Spleen (tissue), 11 donors: ENCODE measurements around the gene VGLL3. TPM values are rescaled to one million over a fixed set of nuclear protein-coding genes. Genes with fewer than 3 reads are reported as not detected.

Experiments used
- DNase-seq: peaks from one replicate; pipeline ENCODE4 v3.0.0-alpha.2; 2020
- H3K27ac ChIP-seq, 8 donors: fragments of 200-600 bp; sonication (generic) in 7 of 8; 1 replicate in 4 of 8; 2 replicates in 4 of 8; pipeline versions ENCODE4 v1.5.0 to v1.8.0; 2016 to 2021; ENCODE audit warnings: inconsistent platforms in 4 of 8, mild to moderate bottlenecking in 4 of 8, moderate library complexity in 1 of 8
- H3K27me3 ChIP-seq, 7 donors: fragments of 200-600 bp; sonication (generic) in 6 of 7; replicated peaks in 1 of 7; 1 replicate in 4 of 7; 2 replicates in 3 of 7; pipeline versions ENCODE4 v1.5.0 to v1.8.0; 2016 to 2021; ENCODE audit warnings: inconsistent platforms in 3 of 7, mild to moderate bottlenecking in 1 of 7
- H3K36me3 ChIP-seq, 6 donors: fragments of 200-600 bp; sonication (generic) in 5 of 6; 1 replicate in 4 of 6; 2 replicates in 2 of 6; pipeline versions ENCODE4 v1.5.0 to v1.8.0; 2016 to 2021; ENCODE audit warnings: inconsistent platforms in 2 of 6
- H3K4me1 ChIP-seq, 6 donors: fragments of 200-600 bp; sonication (generic) in 5 of 6; 1 replicate in 3 of 6; 2 replicates in 3 of 6; pipeline versions ENCODE4 v1.5.0 to v1.8.0; 2016 to 2021; ENCODE audit warnings: inconsistent platforms in 3 of 6
- H3K4me3 ChIP-seq, 8 donors: fragments of 200-600 bp; sonication (generic) in 7 of 8; 1 replicate in 4 of 8; 2 replicates in 4 of 8; pipeline versions ENCODE4 v1.5.0 to v1.8.0; 2016 to 2021; ENCODE audit warnings: inconsistent platforms in 4 of 8, mild to moderate bottlenecking in 4 of 8, moderate library complexity in 2 of 8
- H3K9me3 ChIP-seq, 8 donors: fragments of 200-600 bp; sonication (generic) in 7 of 8; 1 replicate in 4 of 8; 2 replicates in 4 of 8; pipeline versions ENCODE4 v1.5.0 to v1.8.0; 2016 to 2021; ENCODE audit warnings: inconsistent platforms in 4 of 8
- POLR2A ChIP-seq, 3 donors: fragments of 450-650 bp; IDR thresholded peaks; one replicate each; pipeline ENCODE4 v1.5.1; 2017; ENCODE audit warnings: antibody characterized with exemption in 3 of 3, mild to moderate bottlenecking in 1 of 3
- POLR2AphosphoS5 ChIP-seq, 3 donors: sonication (generic); formaldehyde crosslinking; IDR thresholded peaks; one replicate each; pipeline ENCODE4 v1.5.1; 2017; ENCODE audit warnings: antibody characterized with exemption in 3 of 3
- WGBS, 5 donors: extraction: QIAGEN DNeasy Blood & Tissue Kit in 3 of 5; methylation state at CpG; one replicate each; pipeline versions ENCODE4 v1.1.5 to v1.1.7; 2013 to 2018; 5-methylcytosine and 5-hydroxymethylcytosine counted together
- intact Hi-C: fragments of 100-400 bp; cut with DNase I; formaldehyde crosslinking; loops from one replicate; pipeline ENCODE4 v1.15.0; 2023; ENCODE audit warnings: low total_unique reads
- polyA plus RNA-seq, 3 donors: library from polyadenylated mRNA; stranded (reverse); fragments of 200-250 nt; gene quantifications; one replicate each; pipeline ENCODE4 v1.2.1, GENCODE V29; 2013
- total RNA-seq, 7 donors: library from RNA; depleted of rRNA in 3 of 7; stranded (reverse); fragments of >200 nt in 3 of 7; fragmentation: NEBNext Ultra II Directional in 4 of 7; extraction: Animal tissue kit (Norgen Biotek cat#: 25700) in 4 of 7; gene quantifications; one replicate each; pipeline versions ENCODE4 v1.1.0 to v1.2.1, GENCODE V29; 2016 to 2021
- TF ChIP-seq, protein P1 (sequence below), 11 experiments: fragments of 200-600 bp in 7 of 11; fragments of 450-650 bp in 4 of 11; sonication (generic) in 4 of 11; IDR thresholded peaks in 8 of 11; conservative IDR thresholded peaks in 3 of 11; 1 replicate in 7 of 11; 2 replicates in 4 of 11; pipeline versions ENCODE4 v1.4.0 to v1.8.0; 2016 to 2021; ENCODE audit warnings: antibody characterized with exemption in 11 of 11, inconsistent platforms in 4 of 11, mild to moderate bottlenecking in 1 of 11
- donor health status: healthy with polysubstance abuse.
- donor health status: DM: no; HTN: no; CAD: no; lungs with moderate emphysema.
- donor health status: DM: no; HTN: no; CAD: no.
- donor health status: Bipolar disorder and iron deficiency.
- donor health status: healthy.
- donor health status: DM: no; HTN: no; CAD: no.
- donor health status: DM: yes; HTN: yes; CAD: no.

The VGLL3 gene
- total and polyA plus RNA-seq, 10 donors, result 0.26 to 9.9 (median 2.2) TPM

DNA sequence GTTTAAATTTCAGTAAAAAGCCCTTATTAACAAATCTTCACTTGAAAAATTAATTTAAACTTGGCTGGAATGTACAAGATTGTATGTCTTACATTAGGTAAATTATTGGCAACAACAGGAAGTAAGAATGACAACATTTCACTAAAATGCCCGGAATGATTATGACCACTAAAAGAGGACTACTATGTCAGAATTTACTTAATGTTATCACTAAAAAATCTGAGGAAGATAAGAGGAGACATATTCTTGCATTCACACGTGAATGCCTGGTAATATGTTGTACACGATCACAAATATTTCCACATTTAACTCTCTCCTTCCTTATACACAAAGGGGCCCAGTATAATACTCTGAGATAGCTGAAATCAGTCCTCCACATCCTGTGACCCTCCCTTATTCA lies 29.7 kb downstream of the VGLL3 start:
- no peaks in the 10 kb centered on the region for H3K36me3 ChIP-seq
- H3K27ac ChIP-seq, result no peak overlapping the region
- DNase-seq, result no peak
- no peak overlapping the region for H3K4me3 ChIP-seq
- H3K27me3 ChIP-seq, result no peaks in the 10 kb centered on the region
- TF ChIP-seq POLR2AphosphoS5 (IDR thresholded peaks at IDR 0.05) (no peak), POLR2A (IDR thresholded peaks at IDR 0.05) (no peak)
- TF ChIP-seq, protein P1, sequence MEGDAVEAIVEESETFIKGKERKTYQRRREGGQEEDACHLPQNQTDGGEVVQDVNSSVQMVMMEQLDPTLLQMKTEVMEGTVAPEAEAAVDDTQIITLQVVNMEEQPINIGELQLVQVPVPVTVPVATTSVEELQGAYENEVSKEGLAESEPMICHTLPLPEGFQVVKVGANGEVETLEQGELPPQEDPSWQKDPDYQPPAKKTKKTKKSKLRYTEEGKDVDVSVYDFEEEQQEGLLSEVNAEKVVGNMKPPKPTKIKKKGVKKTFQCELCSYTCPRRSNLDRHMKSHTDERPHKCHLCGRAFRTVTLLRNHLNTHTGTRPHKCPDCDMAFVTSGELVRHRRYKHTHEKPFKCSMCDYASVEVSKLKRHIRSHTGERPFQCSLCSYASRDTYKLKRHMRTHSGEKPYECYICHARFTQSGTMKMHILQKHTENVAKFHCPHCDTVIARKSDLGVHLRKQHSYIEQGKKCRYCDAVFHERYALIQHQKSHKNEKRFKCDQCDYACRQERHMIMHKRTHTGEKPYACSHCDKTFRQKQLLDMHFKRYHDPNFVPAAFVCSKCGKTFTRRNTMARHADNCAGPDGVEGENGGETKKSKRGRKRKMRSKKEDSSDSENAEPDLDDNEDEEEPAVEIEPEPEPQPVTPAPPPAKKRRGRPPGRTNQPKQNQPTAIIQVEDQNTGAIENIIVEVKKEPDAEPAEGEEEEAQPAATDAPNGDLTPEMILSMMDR (IDR thresholded peaks at IDR 0.05 in 8 of 11, conservative IDR thresholded peaks at IDR 0.05 in 3 of 11), result no peak
- peaks cover 0 to 4% (median 0%) of the 10 kb centered on the region in 8 donors for H3K9me3 ChIP-seq
- WGBS, 5 donors, result 37 to 55% (median 50%) methylated on average over 3 of the region's 3 CpGs
- intact Hi-C loops, result no loop called here
- H3K4me1 ChIP-seq, result no peaks in the 10 kb centered on the region

DNA sequence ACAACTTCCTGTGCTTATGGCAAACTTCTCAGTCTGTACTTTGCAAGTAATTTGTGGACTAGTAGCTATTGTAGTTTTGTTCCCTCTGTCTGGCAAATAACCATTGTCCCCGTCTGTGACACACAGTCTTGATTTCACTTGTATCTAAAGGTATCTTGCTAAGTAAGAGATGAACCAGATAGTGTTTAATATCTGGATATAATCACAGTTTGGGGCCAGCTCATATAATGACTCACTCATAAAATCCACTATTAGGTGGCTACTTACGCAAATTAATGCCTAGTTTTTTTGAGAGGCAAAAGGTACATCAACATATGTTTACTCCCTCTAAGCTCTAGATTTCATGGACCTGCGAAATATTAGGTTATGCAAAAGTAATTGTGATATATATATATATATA lies 30.4 kb downstream of the VGLL3 start:
- peaks cover 0 to 4% (median 0%) of the 10 kb centered on the region in 8 donors for H3K9me3 ChIP-seq
- no peak overlapping the region for H3K27ac ChIP-seq
- no peaks in the 10 kb centered on the region for H3K27me3 ChIP-seq
- no peak overlapping the region for H3K4me3 ChIP-seq
- no peaks in the 10 kb centered on the region for H3K36me3 ChIP-seq
- H3K4me1 ChIP-seq, result no peaks in the 10 kb centered on the region
- WGBS, 5 donors, result 71 to 86% (median 79%) methylated on average over 3 of the region's 3 CpGs
- intact Hi-C loops, result no loop called here
- no peak for DNase-seq
- TF ChIP-seq POLR2AphosphoS5 (IDR thresholded peaks at IDR 0.05), result no peak

DNA sequence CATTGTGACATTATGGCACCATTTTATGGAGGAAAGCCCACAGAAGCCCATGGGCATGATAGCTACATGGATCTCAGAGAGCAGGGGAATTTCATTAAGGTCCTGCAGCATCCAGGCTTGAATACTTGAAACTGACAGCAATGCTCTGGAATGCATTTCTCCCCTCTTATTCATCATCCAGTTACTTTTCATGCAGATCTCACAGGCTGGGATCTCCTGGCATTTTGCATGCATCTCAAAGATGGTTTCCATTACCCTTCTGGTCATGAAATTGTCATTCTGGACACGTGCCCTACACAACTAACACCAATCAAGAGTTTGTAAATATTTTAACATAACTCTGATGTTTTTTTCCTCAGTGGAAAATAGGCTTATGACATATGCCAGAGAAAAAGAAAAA lies 32.4 kb downstream of the VGLL3 start:
- TF ChIP-seq, protein P1 (IDR thresholded peaks at IDR 0.05 in 8 of 11, conservative IDR thresholded peaks at IDR 0.05 in 3 of 11), result no peak
- TF ChIP-seq POLR2AphosphoS5 (IDR thresholded peaks at IDR 0.05) (no peak), POLR2A (IDR thresholded peaks at IDR 0.05) (no peak)
- Histone ChIP-seq H3K36me3 (no peaks in the 10 kb centered on the region), H3K27me3 (no peaks in the 10 kb centered on the region), H3K27ac (no peak overlapping the region), H3K9me3 (no peaks in the 10 kb centered on the region), H3K4me3 (no peak overlapping the region), H3K4me1 (no peaks in the 10 kb centered on the region)
- intact Hi-C loops, result no loop called here
- DNase-seq, result no peak
- WGBS, 5 donors, result 51 to 63% (median 56%) methylated on average over 1 of the region's 1 CpG

DNA sequence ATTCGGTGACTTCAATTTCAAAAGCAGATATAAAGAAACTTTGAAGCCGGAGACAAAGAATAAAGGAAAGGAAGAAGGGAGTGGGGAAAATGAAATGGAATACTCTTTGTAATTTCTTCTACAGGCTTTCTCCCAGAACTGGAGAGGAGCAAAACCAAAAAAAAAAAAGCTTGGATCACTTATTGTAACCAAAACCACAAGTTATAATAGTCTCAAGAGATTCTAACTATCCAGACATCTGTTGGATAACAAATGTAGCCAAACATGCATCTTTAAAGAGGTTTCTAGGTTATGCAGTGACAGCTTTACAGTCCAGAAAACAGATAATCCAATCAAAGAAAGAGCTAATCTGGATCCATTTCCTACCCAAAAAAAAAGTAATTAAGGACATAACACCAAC lies 36.2 kb downstream of the VGLL3 start:
- DNase-seq, result no peak
- Histone ChIP-seq H3K27me3 (no peaks in the 10 kb centered on the region), H3K9me3 (no peaks in the 10 kb centered on the region), H3K36me3 (no peaks in the 10 kb centered on the region), H3K4me3 (no peak overlapping the region), H3K27ac (no peak overlapping the region), H3K4me1 (no peaks in the 10 kb centered on the region)
- no peak for TF ChIP-seq POLR2AphosphoS5 (IDR thresholded peaks at IDR 0.05)
- TF ChIP-seq POLR2A (IDR thresholded peaks at IDR 0.05), result no peak
- TF ChIP-seq, protein P1 (IDR thresholded peaks at IDR 0.05 in 8 of 11, conservative IDR thresholded peaks at IDR 0.05 in 3 of 11), result no peak
- intact Hi-C loops, result no loop called here
- WGBS, 5 donors, result 89 to 97% (median 95%) methylated on average over 2 of the region's 2 CpGs

DNA sequence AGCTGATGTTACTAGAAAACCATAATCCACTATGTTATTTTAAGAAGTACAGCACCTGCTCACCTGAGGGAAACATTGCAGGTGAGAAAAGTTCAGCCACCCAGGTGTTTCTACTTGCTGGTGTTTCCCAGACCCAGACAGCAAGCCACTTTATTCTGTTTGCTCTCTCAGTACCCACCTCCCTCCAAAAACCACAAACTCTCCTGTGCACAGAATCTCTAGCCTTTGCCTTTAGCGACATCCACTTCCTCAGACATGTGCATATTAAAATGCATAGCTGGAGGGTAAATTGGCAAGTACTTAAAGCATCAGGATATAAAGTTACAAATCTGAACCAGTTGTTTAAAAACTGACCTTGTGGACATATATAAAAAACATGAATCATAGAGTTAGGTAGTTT lies 36.7 kb downstream of the VGLL3 start:
- no peaks in the 10 kb centered on the region for H3K9me3 ChIP-seq
- H3K4me1 ChIP-seq, result no peaks in the 10 kb centered on the region
- no peak for DNase-seq
- 23 to 38% (median 33%) methylated on average over 1 of the region's 1 CpG for WGBS, 5 donors
- H3K4me3 ChIP-seq, result no peak overlapping the region
- no peak overlapping the region for H3K27ac ChIP-seq
- TF ChIP-seq POLR2A (IDR thresholded peaks at IDR 0.05) (no peak), POLR2AphosphoS5 (IDR thresholded peaks at IDR 0.05) (no peak)
- TF ChIP-seq, protein P1 (IDR thresholded peaks at IDR 0.05 in 8 of 11, conservative IDR thresholded peaks at IDR 0.05 in 3 of 11), result no peak
- H3K27me3 ChIP-seq, result no peaks in the 10 kb centered on the region
- intact Hi-C loops, result no loop called here
- H3K36me3 ChIP-seq, result no peaks in the 10 kb centered on the region
